Body of pancreas (tissue), 4 donors: ENCODE data around the gene KDM4C.

Experiments used
- CTCF ChIP-seq, 7 experiments: fragments of 450-650 bp in 4 of 7; fragments of 200-600 bp in 3 of 7; sonication (generic) in 3 of 7; IDR thresholded peaks; one replicate each; pipeline ENCODE4 v1.5.1; 2016 to 2019; ENCODE audit warnings: antibody characterized with exemption in 7 of 7
- POLR2A ChIP-seq, 3 donors: fragments of 450-650 bp; IDR thresholded peaks; one replicate each; pipeline ENCODE4 v1.6.1; 2016; ENCODE audit warnings: antibody characterized with exemption in 3 of 3, mild to moderate bottlenecking in 2 of 3

GRCh38 chr9:7143645-7144200, 385.9 kb downstream of the KDM4C start:
- TF ChIP-seq CTCF (IDR thresholded peaks at IDR 0.05), result no peak
- no peak for TF ChIP-seq POLR2A (IDR thresholded peaks at IDR 0.05)
